HFFc6 (cell line): Measurements from ENCODE around the gene RXFP2. TPM values are rescaled to one million over a fixed set of nuclear protein-coding genes. Genes with fewer than 3 reads are reported as not detected.
A peak's percentile ranks its signal among the peaks of the same experiment; 100 is the strongest.

Experiments
- DNase-seq: peaks from one replicate; pipeline ENCODE4 v3.0.0-alpha.2; 2018
- H3K27ac Mint-ChIP-seq: 2 replicates; pipeline ENCODE4 v1.8.0; 2020; ENCODE audit warnings: mild to moderate bottlenecking, mixed read lengths
- H3K27me3 Mint-ChIP-seq: 2 replicates; pipeline ENCODE4 v1.8.0; 2021; ENCODE audit warnings: mild to moderate bottlenecking, moderate library complexity, mixed read lengths; ENCODE audit not compliant: insufficient read depth
- H3K36me3 Mint-ChIP-seq: 2 replicates; pipeline ENCODE4 v1.8.0; 2021; ENCODE audit warnings: low read depth, mixed read lengths
- H3K4me1 Mint-ChIP-seq: 2 replicates; pipeline ENCODE4 v1.8.0; 2020; ENCODE audit warnings: low read depth, mixed read lengths
- H3K4me3 Mint-ChIP-seq: 2 replicates; pipeline ENCODE4 v1.8.0; 2020; ENCODE audit warnings: mild to moderate bottlenecking, moderate library complexity, mixed read lengths
- H3K9me3 Mint-ChIP-seq: 2 replicates; pipeline ENCODE4 v1.8.0; 2020; ENCODE audit warnings: mild to moderate bottlenecking, mixed read lengths
- total RNA-seq, 6 experiments: library from RNA; stranded (reverse); fragmentation: NEBNext Ultra II Directional; extraction: Animal tissue kit (Norgen Biotek cat#: 25700); gene quantifications; 2 replicates in 1 of 6; 3 replicates in 5 of 6; pipeline ENCODE4 v1.2.3, GENCODE V29; 2021
- TF ChIP-seq, protein P1 (sequence below): fragments of 200-600 bp; sonication (generic); IDR thresholded peaks from 2 replicates; pipeline ENCODE4 v1.5.0; 2021; ENCODE audit warnings: antibody characterized with exemption, mild to moderate bottlenecking

Gene RXFP2
- total RNA-seq, 6 experiments from 2014 or later: not detected

DNA sequence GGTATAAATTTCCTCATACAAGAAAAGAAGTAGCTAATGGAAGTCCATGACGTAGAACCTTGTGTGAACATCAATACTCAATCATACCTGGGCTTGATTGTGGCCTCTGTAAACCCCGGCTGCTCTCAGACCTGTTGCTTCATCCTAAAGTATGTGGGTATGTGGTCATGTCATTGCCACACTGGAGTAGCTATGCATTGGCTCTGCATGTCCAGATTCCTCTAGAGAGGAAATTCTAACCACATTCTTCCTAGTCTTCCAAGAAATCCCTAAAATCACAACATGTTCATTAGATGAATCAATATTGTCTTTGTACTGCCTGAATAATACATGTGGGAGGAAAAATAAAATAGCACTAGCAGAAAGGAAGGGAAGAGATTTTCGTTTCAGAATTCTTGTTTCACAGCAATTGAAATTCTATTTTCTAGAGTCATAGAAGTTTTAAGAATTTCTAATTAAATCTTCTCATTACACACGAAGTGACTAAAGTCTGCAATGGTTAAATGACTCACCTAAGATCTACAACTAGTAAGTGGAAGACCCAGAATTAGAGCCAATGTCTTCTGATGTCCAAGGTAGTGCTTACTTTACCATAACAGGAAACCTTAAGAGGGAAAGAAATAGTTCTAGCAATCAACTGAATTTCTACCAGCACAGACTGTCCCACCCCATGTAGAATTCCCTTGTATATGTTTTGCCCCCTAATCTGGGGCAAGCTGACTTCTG is 28.0 kb downstream of the RXFP2 start:
- TF ChIP-seq, protein P1, sequence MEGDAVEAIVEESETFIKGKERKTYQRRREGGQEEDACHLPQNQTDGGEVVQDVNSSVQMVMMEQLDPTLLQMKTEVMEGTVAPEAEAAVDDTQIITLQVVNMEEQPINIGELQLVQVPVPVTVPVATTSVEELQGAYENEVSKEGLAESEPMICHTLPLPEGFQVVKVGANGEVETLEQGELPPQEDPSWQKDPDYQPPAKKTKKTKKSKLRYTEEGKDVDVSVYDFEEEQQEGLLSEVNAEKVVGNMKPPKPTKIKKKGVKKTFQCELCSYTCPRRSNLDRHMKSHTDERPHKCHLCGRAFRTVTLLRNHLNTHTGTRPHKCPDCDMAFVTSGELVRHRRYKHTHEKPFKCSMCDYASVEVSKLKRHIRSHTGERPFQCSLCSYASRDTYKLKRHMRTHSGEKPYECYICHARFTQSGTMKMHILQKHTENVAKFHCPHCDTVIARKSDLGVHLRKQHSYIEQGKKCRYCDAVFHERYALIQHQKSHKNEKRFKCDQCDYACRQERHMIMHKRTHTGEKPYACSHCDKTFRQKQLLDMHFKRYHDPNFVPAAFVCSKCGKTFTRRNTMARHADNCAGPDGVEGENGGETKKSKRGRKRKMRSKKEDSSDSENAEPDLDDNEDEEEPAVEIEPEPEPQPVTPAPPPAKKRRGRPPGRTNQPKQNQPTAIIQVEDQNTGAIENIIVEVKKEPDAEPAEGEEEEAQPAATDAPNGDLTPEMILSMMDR: no peak
- peak; percentile 87 for DNase-seq
- no peaks in the 10 kb centered on the region for H3K9me3 Mint-ChIP-seq
- H3K27me3 Mint-ChIP-seq: no peaks in the 10 kb centered on the region
- H3K4me1 Mint-ChIP-seq: peaks cover 17% of the 10 kb centered on the region
- H3K36me3 Mint-ChIP-seq: no peaks in the 10 kb centered on the region
- H3K27ac Mint-ChIP-seq: no peak overlapping the region
- peak overlapping the region; percentile 33; the same call in 1 of the 2 replicates for H3K4me3 Mint-ChIP-seq

DNA sequence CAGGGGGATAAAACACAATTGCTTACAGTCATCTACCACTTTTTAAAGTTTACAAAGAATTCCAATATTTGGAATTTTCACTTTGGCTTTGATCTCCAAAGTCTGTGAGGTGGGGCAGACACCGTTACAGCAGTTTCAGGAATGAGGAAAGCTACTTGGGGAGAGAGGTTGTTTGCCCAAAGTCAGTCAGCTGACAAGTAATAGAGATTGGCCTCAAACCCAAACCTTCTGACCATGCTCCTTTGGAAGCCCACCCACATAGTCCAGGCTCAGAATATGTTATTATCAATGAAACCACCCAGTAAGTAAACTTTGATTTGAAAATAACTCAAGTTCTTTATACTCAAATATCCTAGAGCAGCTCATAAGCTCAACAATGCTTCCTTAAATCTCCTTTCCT is 29.0 kb downstream of the RXFP2 start:
- Mint-ChIP-seq H3K9me3 (no peaks in the 10 kb centered on the region), H3K27me3 (no peaks in the 10 kb centered on the region), H3K36me3 (no peaks in the 10 kb centered on the region), H3K4me3 (no peak overlapping the region), H3K27ac (no peak overlapping the region), H3K4me1 (peaks cover 17% of the 10 kb centered on the region)
- no peak for DNase-seq
- TF ChIP-seq, protein P1: no peak

DNA sequence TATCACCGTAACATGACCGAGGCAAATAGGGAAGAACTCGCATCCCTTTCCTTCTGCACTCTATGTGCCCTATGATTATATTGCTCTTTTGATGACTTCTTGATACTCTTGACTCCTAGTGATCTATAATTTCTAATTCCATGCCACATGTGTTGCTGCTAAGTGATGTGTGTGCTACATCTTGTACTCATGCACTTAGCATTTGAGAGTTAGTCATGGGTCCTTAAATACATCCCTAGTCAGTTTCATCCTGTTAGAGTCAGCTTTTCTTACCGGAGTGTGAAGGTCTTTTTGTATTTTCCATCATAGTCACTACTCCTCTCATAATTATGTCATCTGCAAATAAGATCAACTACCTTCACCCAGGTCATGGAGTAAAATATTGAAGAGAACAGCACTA is 30.2 kb downstream of the RXFP2 start:
- peaks cover 27% of the 10 kb centered on the region for H3K4me1 Mint-ChIP-seq
- H3K36me3 Mint-ChIP-seq: no peaks in the 10 kb centered on the region
- no peak overlapping the region for H3K4me3 Mint-ChIP-seq
- no peak for DNase-seq
- no peak overlapping the region for H3K27ac Mint-ChIP-seq
- no peaks in the 10 kb centered on the region for H3K9me3 Mint-ChIP-seq
- no peaks in the 10 kb centered on the region for H3K27me3 Mint-ChIP-seq
- TF ChIP-seq, protein P1: no peak

DNA sequence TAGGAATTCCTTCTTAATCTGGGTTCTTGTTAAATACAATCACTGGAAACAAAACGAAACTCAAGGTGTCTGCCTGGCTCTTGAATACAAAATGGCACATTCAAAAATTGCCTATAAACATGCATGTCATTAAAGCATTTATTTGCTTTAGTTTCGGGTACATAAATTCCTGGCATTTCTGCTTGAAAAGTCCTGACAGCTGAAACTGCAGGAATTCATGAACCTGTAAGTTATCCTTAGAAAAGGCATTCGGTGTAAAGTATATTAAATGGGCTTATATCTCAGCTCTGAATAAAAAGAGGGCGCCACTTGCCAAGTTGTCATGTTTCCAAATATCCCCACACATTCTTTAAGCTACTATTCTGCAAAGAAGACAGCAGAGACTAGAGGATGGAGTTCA is 32.9 kb downstream of the RXFP2 start:
- H3K4me3 Mint-ChIP-seq: no peak overlapping the region

DNA sequence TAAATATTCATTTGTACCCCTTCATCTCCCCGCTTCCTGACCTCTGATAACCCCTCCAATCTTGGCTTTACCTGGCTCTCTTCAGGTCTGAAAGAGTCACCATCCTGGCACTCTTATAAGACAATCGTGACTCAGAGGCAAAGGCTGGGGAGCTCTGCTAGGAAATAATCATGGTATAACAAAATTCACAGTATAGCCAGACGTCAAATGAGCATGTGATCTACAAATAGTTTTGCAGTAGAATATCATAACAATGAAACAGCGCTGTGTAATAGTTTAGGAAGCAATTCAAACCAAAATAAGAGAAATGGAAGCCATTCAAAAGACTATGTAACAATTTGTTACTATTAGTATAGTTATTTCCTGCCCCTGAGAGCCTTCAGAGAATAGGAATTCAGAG is 34.2 kb downstream of the RXFP2 start:
- Mint-ChIP-seq H3K27me3 (no peaks in the 10 kb centered on the region), H3K9me3 (no peaks in the 10 kb centered on the region), H3K4me1 (peaks cover 50% of the 10 kb centered on the region), H3K27ac (peak overlapping the region; percentile 84), H3K36me3 (no peaks in the 10 kb centered on the region), H3K4me3 (peak overlapping the region; percentile 84)
- DNase-seq: peak; percentile 74
- TF ChIP-seq, protein P1: no peak

More for the DNA sequence above, 32.9 kb downstream of the RXFP2 start:
- Mint-ChIP-seq H3K36me3 (no peaks in the 10 kb centered on the region), H3K27ac (no peak overlapping the region), H3K9me3 (no peaks in the 10 kb centered on the region), H3K27me3 (no peaks in the 10 kb centered on the region), H3K4me1 (peaks cover 49% of the 10 kb centered on the region)
- no peak for DNase-seq
- TF ChIP-seq, protein P1: no peak
